Astrocyte of the spinal cord (primary cell): ENCODE measurements around the gene LYPD6.
A peak's percentile ranks its signal among the peaks of the same experiment; 100 is the strongest.

Experiments used
- DNase-seq: peaks from one replicate; pipeline ENCODE4 v3.0.0; 2011; ENCODE audit warnings: low read depth, low spot score
- H3K4me3 ChIP-seq: 2 replicates; pipeline ENCODE4 v1.5.1; 2011; ENCODE audit warnings: low read depth, mild to moderate bottlenecking, low read length, moderate library complexity
- CTCF ChIP-seq: IDR thresholded peaks from 2 replicates; pipeline ENCODE4 v1.5.1; 2012; ENCODE audit warnings: low read depth, mild to moderate bottlenecking, low read length, inconsistent platforms
- in situ Hi-C: cut with HindIII; loops from 2 replicates; pipeline ENCODE4 v1.10.0; 2017; ENCODE audit warnings: low sequenced_read_pairs

Gene LYPD6

GRCh38 chr2:149357058-149357457 is 26.7 kb downstream of the LYPD6 start:
- TF ChIP-seq CTCF, result no peak
- H3K4me3 ChIP-seq, result no peak overlapping the region
- no peak for DNase-seq
- in situ Hi-C loops, result no loop called here

GRCh38 chr2:149360106-149360505 is 29.7 kb downstream of the LYPD6 start:
- DNase-seq, result peak; percentile 6
- no peak overlapping the region for H3K4me3 ChIP-seq
- TF ChIP-seq CTCF, result no peak
- in situ Hi-C loops, result no loop called here

GRCh38 chr2:149363958-149364357 is 33.6 kb downstream of the LYPD6 start:
- DNase-seq, result peak; percentile 19
- H3K4me3 ChIP-seq, result no peak overlapping the region
- no peak for TF ChIP-seq CTCF
- in situ Hi-C loops, result no loop called here

GRCh38 chr2:149364839-149365238 is 34.5 kb downstream of the LYPD6 start:
- TF ChIP-seq CTCF, result no peak
- in situ Hi-C loops, result no loop called here
- DNase-seq, result no peak
- no peak overlapping the region for H3K4me3 ChIP-seq

- peak; percentile 5 for DNase-seq
- no peak overlapping the region for H3K4me3 ChIP-seq
- in situ Hi-C loops, result no loop called here
Measured at GRCh38 chr2:149365931-149366583, 35.7 kb downstream of the LYPD6 start.

GRCh38 chr2:149370061-149370775 is 39.8 kb downstream of the LYPD6 start:
- H3K4me3 ChIP-seq, result no peak overlapping the region
- in situ Hi-C loops, result no loop called here
- DNase-seq, result no peak
- no peak for TF ChIP-seq CTCF

More at GRCh38 chr2:149365931-149366583, 35.7 kb downstream of the LYPD6 start:
- TF ChIP-seq CTCF, result no peak
